GM18951 (cell line): Measurements from ENCODE around the gene LIMS1.
A peak's percentile ranks its signal among the peaks of the same experiment; 100 is the strongest.

Source experiments
- POLR2A ChIP-seq: IDR thresholded peaks from 4 replicates; pipeline ENCODE4 v1.6.1; 2011; ENCODE audit warnings: mild to moderate bottlenecking; ENCODE audit not compliant: insufficient read length, insufficient read depth; ENCODE audit errors: extremely low read depth
- in situ Hi-C: fragments of 300-500 bp; cut with MboI; formaldehyde crosslinking; loops from one replicate; pipeline ENCODE4 v1.12.0; 2022; ENCODE audit warnings: low sequenced_read_pairs, mixed read lengths, inconsistent platforms; ENCODE audit not compliant: unreplicated experiment

The LIMS1 gene

DNA sequence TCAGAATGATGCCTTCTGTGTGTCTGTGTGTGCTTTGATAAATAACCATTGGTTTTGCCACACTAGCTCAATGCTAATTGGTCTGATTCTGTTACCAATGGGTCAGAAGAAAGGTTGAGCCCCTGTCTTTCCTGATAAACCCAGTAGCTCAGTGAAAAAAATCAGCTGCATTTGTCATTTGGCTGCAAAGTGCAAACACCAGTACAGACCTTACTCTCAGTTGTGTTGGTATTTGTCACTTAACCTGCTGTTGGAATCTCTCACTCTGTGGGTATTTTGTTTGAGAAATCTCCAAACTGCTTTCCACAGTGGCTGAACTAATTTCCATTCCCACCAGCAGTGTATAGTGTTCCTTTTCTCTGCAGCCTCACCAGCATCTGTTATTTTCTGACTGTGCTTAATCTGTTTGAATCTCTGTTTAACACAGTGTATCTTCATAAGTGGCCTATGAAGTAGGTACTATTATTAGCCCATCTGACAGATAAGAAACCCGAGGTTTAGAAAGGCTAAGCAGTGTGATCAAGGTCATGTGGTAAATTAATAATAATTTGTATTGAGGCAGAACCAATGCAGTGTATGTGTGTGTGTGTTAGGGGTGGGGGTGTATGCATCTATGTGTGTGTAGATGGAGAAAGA is 26.7 kb downstream of the LIMS1 start:
- in situ Hi-C loops, result no loop called here
- no peak for TF ChIP-seq POLR2A

GRCh38 chr2:108562274-108562673 is 28.0 kb downstream of the LIMS1 start:
- in situ Hi-C loops, result no loop called here
- TF ChIP-seq POLR2A, result no peak

- TF ChIP-seq POLR2A, result no peak
- in situ Hi-C loops, result no loop called here
Observed at GRCh38 chr2:108564510-108564909, 30.2 kb downstream of the LIMS1 start.

DNA sequence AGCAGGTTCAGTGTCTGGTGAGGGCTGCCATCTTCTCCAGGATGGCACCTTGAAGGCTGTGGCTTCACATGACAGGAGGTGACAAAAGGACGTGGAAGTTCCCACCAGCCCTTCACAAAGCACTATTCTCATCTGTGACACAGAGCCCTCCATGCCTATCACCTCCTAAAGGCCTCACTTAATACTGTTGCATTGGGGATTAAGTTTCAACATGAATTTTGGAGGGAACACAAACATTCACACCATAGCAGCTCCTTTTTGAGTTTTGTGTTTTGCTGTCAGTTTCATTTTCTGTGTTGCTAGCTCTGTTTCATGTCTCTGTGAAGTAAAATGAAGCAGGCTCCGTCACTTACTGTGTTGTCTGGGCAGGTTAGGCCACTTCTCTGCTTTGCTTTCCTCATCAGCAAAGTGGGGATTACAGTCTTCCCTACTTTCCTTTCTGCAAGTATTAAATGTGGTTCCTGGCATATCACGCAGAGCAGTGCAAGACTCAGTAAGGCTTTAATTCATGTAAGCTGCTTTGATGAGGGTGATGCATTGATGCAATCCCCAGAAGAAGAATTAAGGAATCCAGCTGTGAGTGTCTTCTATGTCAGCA is 31.6 kb downstream of the LIMS1 start:
- in situ Hi-C loops, result no loop called here
- no peak for TF ChIP-seq POLR2A

DNA sequence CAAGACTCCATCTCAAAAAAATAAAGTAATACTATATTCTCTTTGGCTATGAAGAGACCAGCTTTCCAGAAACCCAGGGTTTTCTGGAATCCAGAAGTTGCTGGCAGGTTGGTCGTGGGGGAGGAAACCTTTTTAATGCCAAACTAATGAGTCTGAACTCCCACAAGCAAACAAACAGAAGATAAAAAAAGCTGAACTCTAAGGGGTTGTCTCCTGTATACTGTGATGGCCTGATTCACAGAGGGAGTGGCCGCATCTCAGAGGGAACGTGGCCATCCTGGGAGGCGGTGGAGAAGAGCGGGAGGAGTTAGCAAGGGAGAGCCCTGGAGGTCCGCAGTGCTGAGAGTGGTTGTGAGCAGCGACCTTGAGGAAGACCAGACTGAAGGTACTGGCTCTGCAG is 36.1 kb downstream of the LIMS1 start:
- no peak for TF ChIP-seq POLR2A
- in situ Hi-C loops, result no loop called here

GRCh38 chr2:108571286-108571685 is 37.0 kb downstream of the LIMS1 start:
- no peak for TF ChIP-seq POLR2A
- in situ Hi-C loops, result no loop called here

- in situ Hi-C loops, result no loop called here
- no peak for TF ChIP-seq POLR2A
Observed at GRCh38 chr2:108573061-108573460, 38.8 kb downstream of the LIMS1 start.

DNA sequence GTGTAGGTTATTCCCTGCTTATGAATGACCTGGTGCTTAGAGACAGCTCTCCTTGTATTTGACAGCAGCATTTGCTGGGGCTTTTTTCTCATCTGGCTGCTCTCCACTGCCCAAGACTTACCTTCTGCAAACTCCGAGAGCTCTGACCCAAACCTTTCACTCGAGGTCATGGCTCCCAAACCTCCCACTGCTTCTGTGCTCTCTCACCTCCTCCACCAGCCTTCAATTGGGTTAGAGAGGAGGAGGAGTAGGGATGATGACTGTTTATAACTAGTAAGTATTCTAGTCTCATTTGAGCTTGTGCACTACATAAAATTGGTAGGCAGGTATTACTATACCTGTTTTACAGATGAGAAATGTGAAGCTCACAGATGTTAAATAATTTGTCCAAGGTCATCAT is 40.1 kb downstream of the LIMS1 start:
- no peak for TF ChIP-seq POLR2A
- in situ Hi-C loops, result no loop called here

- in situ Hi-C loops, result loop anchor here (25.0 kb wide), 1 partner anchor 238 kb away; no protein-coding TSS in a partner anchor
- peak; percentile 32 for TF ChIP-seq POLR2A
Observed at GRCh38 chr2:108575132-108575966, 41.1 kb downstream of the LIMS1 start.

DNA sequence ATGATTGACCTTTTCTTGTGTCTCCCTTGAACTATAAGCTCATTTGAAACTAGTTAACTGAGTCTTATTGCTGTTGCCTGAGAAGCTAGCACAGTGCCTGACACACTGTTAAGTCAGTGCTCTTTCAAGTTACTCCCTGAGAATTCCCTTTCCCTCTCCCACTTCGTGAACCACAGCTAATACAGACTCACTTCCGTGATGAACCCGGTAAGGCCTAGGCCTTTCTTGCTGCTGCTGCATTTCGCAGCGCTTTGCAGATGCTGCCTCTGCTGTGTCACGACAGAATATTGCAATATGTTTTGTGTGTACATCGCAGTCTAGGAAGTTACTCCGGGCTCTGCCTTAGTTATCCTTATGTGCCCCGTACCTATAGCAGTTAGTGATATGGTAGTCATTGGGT is 42.8 kb downstream of the LIMS1 start:
- TF ChIP-seq POLR2A, result no peak
- in situ Hi-C loops, result loop anchor here (25.0 kb wide), 1 partner anchor 240 kb away; no protein-coding TSS in a partner anchor

DNA sequence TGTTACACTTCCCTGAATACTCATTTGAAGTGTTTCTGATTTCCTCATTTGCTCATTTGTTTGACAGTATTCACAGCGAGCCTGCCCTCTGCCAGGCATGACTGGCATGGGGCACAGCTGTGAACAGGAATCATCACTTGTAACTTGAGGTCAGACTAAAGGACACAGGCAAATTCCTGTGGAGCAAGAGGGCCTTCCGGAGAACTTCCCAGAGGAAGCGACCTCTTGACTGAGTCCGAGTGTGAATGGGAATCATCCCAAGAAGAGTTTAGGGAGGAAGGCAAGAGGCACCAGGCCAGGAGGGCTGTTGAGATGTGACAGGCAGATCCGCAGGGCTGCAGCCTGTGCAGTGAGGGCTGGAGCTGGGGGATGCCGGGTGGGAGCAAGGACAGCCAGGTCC is 45.4 kb downstream of the LIMS1 start:
- TF ChIP-seq POLR2A, result no peak
- in situ Hi-C loops, result loop anchor here (25.0 kb wide), 1 partner anchor 242 kb away; no protein-coding TSS in a partner anchor

DNA sequence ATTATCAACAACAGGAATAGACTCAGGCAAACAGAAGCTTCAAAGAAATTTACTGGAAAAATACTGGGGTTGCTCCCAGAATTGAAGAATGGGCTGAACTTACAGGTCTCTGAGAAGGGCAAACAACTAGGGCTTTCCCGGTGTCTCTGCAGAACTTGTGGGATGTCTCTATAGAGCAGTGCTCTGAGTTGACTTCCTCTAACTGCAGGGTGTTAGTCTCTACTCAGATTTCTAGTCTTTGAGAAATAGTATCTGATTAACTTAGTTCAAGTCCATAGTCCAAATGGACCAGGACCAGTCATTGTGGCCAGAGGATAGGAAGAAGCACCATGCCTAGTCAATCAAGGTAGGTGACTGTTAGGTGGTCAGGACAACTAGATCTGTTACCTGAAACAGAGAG is 45.8 kb downstream of the LIMS1 start:
- in situ Hi-C loops, result loop anchor here (25.0 kb wide), 1 partner anchor 243 kb away; no protein-coding TSS in a partner anchor
- no peak for TF ChIP-seq POLR2A

DNA sequence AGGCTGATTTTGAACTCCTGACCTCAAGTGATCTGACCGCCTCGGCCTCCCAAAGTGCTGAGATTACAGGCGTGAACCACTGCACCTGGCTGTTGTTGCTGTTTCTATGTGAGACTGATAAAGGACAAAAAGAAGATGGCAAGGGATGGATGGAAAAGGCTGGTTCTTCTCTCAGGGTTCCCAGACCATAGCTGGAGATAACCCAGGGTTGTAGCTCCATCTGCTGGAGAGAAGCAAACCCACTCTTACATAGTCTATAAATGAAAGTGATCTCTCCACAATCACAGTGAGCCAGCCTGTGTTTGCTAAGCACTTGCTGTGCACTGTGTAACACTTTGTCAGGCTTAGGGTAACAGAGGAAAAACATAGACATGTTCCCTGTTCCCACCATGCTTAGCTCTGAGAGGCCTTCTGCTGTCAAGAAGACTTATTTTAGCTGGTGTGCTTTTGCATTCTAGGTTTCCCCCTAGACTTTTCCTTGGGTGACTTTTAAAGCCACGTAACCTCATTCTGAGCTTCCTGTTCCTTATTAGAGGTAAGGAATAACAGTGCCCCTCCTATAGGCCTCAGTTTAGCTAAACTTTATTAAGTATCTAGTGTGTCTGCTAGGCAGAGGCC is 49.7 kb downstream of the LIMS1 start:
- no peak for TF ChIP-seq POLR2A
- in situ Hi-C loops, result loop anchor here (25.0 kb wide), 1 partner anchor 247 kb away; no protein-coding TSS in a partner anchor
